Fibroblast of skin of abdomen (primary cell): ENCODE data around the gene TSPOAP1.

Experiments
- DNase-seq: peaks from one replicate; pipeline ENCODE4 v3.0.0-alpha.2; 2013

The TSPOAP1 gene

GRCh38 chr17:58276423-58276822, 52.2 kb downstream of the TSPOAP1 start:
- no peak for DNase-seq

GRCh38 chr17:58275417-58275816, 53.2 kb downstream of the TSPOAP1 start:
- DNase-seq, result no peak

- no peak for DNase-seq
Measured at GRCh38 chr17:58273453-58274104, 55.0 kb downstream of the TSPOAP1 start.

- no peak for DNase-seq
Measured at GRCh38 chr17:58272367-58273280, 56.0 kb downstream of the TSPOAP1 start.

- DNase-seq, result no peak
Measured at GRCh38 chr17:58271216-58271931, 57.2 kb downstream of the TSPOAP1 start.

- no peak for DNase-seq
Measured at GRCh38 chr17:58270476-58271215, 57.9 kb downstream of the TSPOAP1 start.

GRCh38 chr17:58269557-58270291, 58.9 kb downstream of the TSPOAP1 start:
- DNase-seq, result no peak

GRCh38 chr17:58268774-58269556, 59.6 kb downstream of the TSPOAP1 start:
- DNase-seq, result no peak

- no peak for DNase-seq
Measured at GRCh38 chr17:58268326-58268725, 60.3 kb downstream of the TSPOAP1 start.

GRCh38 chr17:58267347-58268324, 61.0 kb downstream of the TSPOAP1 start:
- no peak for DNase-seq

GRCh38 chr17:58265902-58266875, 62.4 kb downstream of the TSPOAP1 start:
- DNase-seq, result no peak

- DNase-seq, result no peak
Measured at GRCh38 chr17:58265271-58265670, 63.3 kb downstream of the TSPOAP1 start.

- no peak for DNase-seq
Measured at GRCh38 chr17:58264407-58265103, 64.0 kb downstream of the TSPOAP1 start.

- DNase-seq, result no peak
Measured at GRCh38 chr17:58263773-58264172, 64.8 kb downstream of the TSPOAP1 start.

GRCh38 chr17:58262149-58262548, 66.4 kb downstream of the TSPOAP1 start:
- no peak for DNase-seq

GRCh38 chr17:58254803-58255202, 73.8 kb downstream of the TSPOAP1 start:
- DNase-seq, result no peak

GRCh38 chr17:58253082-58253481, 75.5 kb downstream of the TSPOAP1 start:
- no peak for DNase-seq

- no peak for DNase-seq
Measured at GRCh38 chr17:58252141-58252540, 76.5 kb downstream of the TSPOAP1 start.
